ENCODE results near the gene CDKAL1.

- TF ChIP-seq CTCF (IDR thresholded peaks at IDR 0.05) (no peak), POLR2A (IDR thresholded peaks at IDR 0.05) (no peak), POLR2AphosphoS5 (IDR thresholded peaks at IDR 0.05) (no peak)
Measured at GRCh38 chr6:20554817-20555216, 20.6 kb downstream of the CDKAL1 start.

Data from prostate gland (tissue), 2 donors.